Keratinocyte (primary cell): Measurements from ENCODE around the gene BABAM2. TPM values are rescaled to one million over a fixed set of nuclear protein-coding genes. Genes with fewer than 3 reads are reported as not detected.

Experiments used
- DNase-seq: peaks from one replicate; pipeline ENCODE4 v3.0.0-alpha.2; 2011; ENCODE audit warnings: low read depth, missing footprints, low spot score
- FAIRE-seq: peaks from 2 replicates; lab custom pipeline; 2011; peaks lifted over from hg19 to GRCh38; lab: Jason Lieb, UNC
- H2AFZ ChIP-seq: 2 replicates; pipeline ENCODE4 v1.6.0; 2012; ENCODE audit warnings: low read length, control low read depth, inconsistent platforms; ENCODE audit not compliant: control insufficient read depth
- H3K27ac ChIP-seq: 2 replicates; pipeline ENCODE4 v1.5.1; 2011; ENCODE audit warnings: low read length; ENCODE audit not compliant: control insufficient read depth, insufficient read depth
- H3K27me3 ChIP-seq: 3 replicates; pipeline ENCODE4 v1.6.0; 2011; ENCODE audit warnings: low read length; ENCODE audit not compliant: control insufficient read depth, insufficient read depth; ENCODE audit errors: extremely low read depth
- H3K36me3 ChIP-seq, 2 experiments: 2 replicates in 1 of 2; 3 replicates in 1 of 2; pipeline ENCODE4 v1.5.1; 2011; ENCODE audit warnings: low read length in 2 of 2, mild to moderate bottlenecking in 1 of 2; ENCODE audit not compliant: control insufficient read depth in 2 of 2, insufficient read depth in 2 of 2; ENCODE audit errors: extremely low read depth in 1 of 2
- H3K4me1 ChIP-seq: 3 replicates; pipeline ENCODE4 v1.5.1; 2011; ENCODE audit warnings: low read length; ENCODE audit not compliant: control insufficient read depth, insufficient read depth; ENCODE audit errors: extremely low read depth
- H3K4me2 ChIP-seq: 3 replicates; pipeline ENCODE4 v1.6.0; 2011; ENCODE audit warnings: low read depth, low read length; ENCODE audit not compliant: control insufficient read depth, insufficient read depth; ENCODE audit errors: extremely low read depth
- H3K4me3 ChIP-seq, 3 experiments: fragments of 200-600 bp in 1 of 3; sonication (generic) in 1 of 3; 2 replicates in 2 of 3; 3 replicates in 1 of 3; pipeline ENCODE4 v1.5.1; 2011 to 2016; ENCODE audit warnings: low read length in 3 of 3, mild to moderate bottlenecking in 3 of 3, control low read depth in 2 of 3, inconsistent platforms in 1 of 3, low read depth in 1 of 3, mixed read lengths in 1 of 3, mixed run types in 1 of 3, moderate library complexity in 1 of 3; ENCODE audit not compliant: control insufficient read depth in 2 of 3, insufficient read depth in 2 of 3; ENCODE audit errors: extremely low read depth in 1 of 3
- H3K79me2 ChIP-seq: 2 replicates; pipeline ENCODE4 v1.6.0; 2012; ENCODE audit warnings: low read length; ENCODE audit not compliant: control insufficient read depth, insufficient read depth
- H3K9ac ChIP-seq: 3 replicates; pipeline ENCODE4 v1.6.0; 2011; ENCODE audit warnings: low read length; ENCODE audit not compliant: control insufficient read depth, insufficient read depth; ENCODE audit errors: extremely low read depth
- H3K9me1 ChIP-seq: 3 replicates; pipeline ENCODE4 v1.6.0; 2011; ENCODE audit warnings: low read length; ENCODE audit not compliant: control insufficient read depth, insufficient read depth; ENCODE audit errors: extremely low read depth
- H3K9me3 ChIP-seq: 2 replicates; pipeline ENCODE4 v1.5.1; 2012; ENCODE audit warnings: low read depth, low read length; ENCODE audit not compliant: control insufficient read depth
- H4K20me1 ChIP-seq: 3 replicates; pipeline ENCODE4 v1.6.0; 2011; ENCODE audit warnings: low read length; ENCODE audit not compliant: control insufficient read depth, insufficient read depth; ENCODE audit errors: extremely low read depth
- CTCF ChIP-seq, 3 experiments: IDR thresholded peaks in 1 of 3; conservative IDR thresholded peaks in 1 of 3; optimal IDR thresholded peaks in 1 of 3; 2 replicates in 2 of 3; 3 replicates in 1 of 3; pipeline versions ENCODE3 to v1.5.1; 2011; ENCODE audit warnings: low read length in 3 of 3, mild to moderate bottlenecking in 3 of 3, moderate library complexity in 2 of 3, control low read depth in 1 of 3, inconsistent platforms in 1 of 3; ENCODE audit not compliant: insufficient read depth in 2 of 3; ENCODE audit errors: extremely low read depth in 1 of 3
- EZH2 ChIP-seq: IDR thresholded peaks from one replicate; pipeline ENCODE4 v1.6.1; 2012; ENCODE audit warnings: inconsistent platforms, mild to moderate bottlenecking, low read length, moderate library complexity
- dilution Hi-C: fragments of 300-500 bp; cut with MboI; formaldehyde crosslinking; loops from one replicate; pipeline ENCODE4 v1.7.0; 2020; ENCODE audit warnings: low sequenced_read_pairs; ENCODE audit not compliant: extremely low pct_ligation_motif_present
- polyA plus RNA-seq, 5 experiments: library from polyadenylated mRNA; depleted of rRNA in 3 of 5; stranded (reverse) in 3 of 5; stranded (forward) in 1 of 5; unstranded in 1 of 5; fragments of >200 nt; gene quantifications; 1 replicate in 1 of 5; 2 replicates in 3 of 5; 3 replicates in 1 of 5; pipeline versions ENCODE4 v1.2.1 to v1.2.3, GENCODE V29; 2011 to 2012; ENCODE audit warnings: missing spikeins in 2 of 5, low read depth in 1 of 5, low replicate concordance in 1 of 5

Gene BABAM2
- polyA plus RNA-seq, 1 donor (not counting 4 experiments of a cell fraction or from before 2014, with no cell fraction given): 29.8 TPM

- Histone ChIP-seq H3K9me1 (no peaks in the 10 kb centered on the region), H3K36me3 (no peaks in the 10 kb centered on the region), H3K4me3 (no peak overlapping the region), H3K79me2 (no peaks in the 10 kb centered on the region), H3K4me1 (peaks cover 25% of the 10 kb centered on the region), H3K27me3 (no peaks in the 10 kb centered on the region), H2AFZ (no peak overlapping the region), H3K9ac (no peak overlapping the region), H3K27ac (no peak overlapping the region), H4K20me1 (no peaks in the 10 kb centered on the region), H3K9me3 (no peaks in the 10 kb centered on the region), H3K4me2 (no peak overlapping the region)
- dilution Hi-C loops: no loop called here
- DNase-seq (no peak), FAIRE-seq (no peak)
- TF ChIP-seq EZH2: no peak
- TF ChIP-seq CTCF (optimal IDR thresholded peaks at IDR 0.05 in 1 of 3, IDR thresholded peaks at IDR 0.05 in 1 of 3, conservative IDR thresholded peaks at IDR 0.05 in 1 of 3; ENCODE audit: extremely low read depth in 1 of 3, insufficient read depth in 2 of 3, low read length in 3 of 3): no peak
Observed at GRCh38 chr2:28288620-28289019, 398.1 kb downstream of the BABAM2 start.

- Histone ChIP-seq H3K27ac (no peak overlapping the region), H3K4me3 (no peak overlapping the region), H4K20me1 (no peaks in the 10 kb centered on the region), H2AFZ (no peak overlapping the region), H3K9ac (no peak overlapping the region), H3K9me3 (no peaks in the 10 kb centered on the region), H3K27me3 (no peaks in the 10 kb centered on the region), H3K9me1 (no peaks in the 10 kb centered on the region), H3K36me3 (no peaks in the 10 kb centered on the region), H3K4me1 (peaks cover 29% of the 10 kb centered on the region), H3K4me2 (no peak overlapping the region), H3K79me2 (no peaks in the 10 kb centered on the region)
- FAIRE-seq (no peak), DNase-seq (no peak)
- dilution Hi-C loops: no loop called here
- TF ChIP-seq CTCF (optimal IDR thresholded peaks at IDR 0.05 in 1 of 3, IDR thresholded peaks at IDR 0.05 in 1 of 3, conservative IDR thresholded peaks at IDR 0.05 in 1 of 3; ENCODE audit: extremely low read depth in 1 of 3, insufficient read depth in 2 of 3, low read length in 3 of 3) (no peak), EZH2 (no peak)
Observed at GRCh38 chr2:28291811-28292440, 401.4 kb downstream of the BABAM2 start.
